HK-2 (cell line): Measurements from ENCODE around the gene GRAMD1B.
"Not testable (repeated sequence)": the region's sequence is repeated elsewhere in the genome, so short reads cannot be mapped to it uniquely, and the experiment has no call there.

Source experiments
- DNase-seq: peaks from one replicate; pipeline ENCODE4 v3.0.0-alpha.2; 2018; ENCODE audit not compliant: unreplicated experiment

The GRAMD1B gene

DNA sequence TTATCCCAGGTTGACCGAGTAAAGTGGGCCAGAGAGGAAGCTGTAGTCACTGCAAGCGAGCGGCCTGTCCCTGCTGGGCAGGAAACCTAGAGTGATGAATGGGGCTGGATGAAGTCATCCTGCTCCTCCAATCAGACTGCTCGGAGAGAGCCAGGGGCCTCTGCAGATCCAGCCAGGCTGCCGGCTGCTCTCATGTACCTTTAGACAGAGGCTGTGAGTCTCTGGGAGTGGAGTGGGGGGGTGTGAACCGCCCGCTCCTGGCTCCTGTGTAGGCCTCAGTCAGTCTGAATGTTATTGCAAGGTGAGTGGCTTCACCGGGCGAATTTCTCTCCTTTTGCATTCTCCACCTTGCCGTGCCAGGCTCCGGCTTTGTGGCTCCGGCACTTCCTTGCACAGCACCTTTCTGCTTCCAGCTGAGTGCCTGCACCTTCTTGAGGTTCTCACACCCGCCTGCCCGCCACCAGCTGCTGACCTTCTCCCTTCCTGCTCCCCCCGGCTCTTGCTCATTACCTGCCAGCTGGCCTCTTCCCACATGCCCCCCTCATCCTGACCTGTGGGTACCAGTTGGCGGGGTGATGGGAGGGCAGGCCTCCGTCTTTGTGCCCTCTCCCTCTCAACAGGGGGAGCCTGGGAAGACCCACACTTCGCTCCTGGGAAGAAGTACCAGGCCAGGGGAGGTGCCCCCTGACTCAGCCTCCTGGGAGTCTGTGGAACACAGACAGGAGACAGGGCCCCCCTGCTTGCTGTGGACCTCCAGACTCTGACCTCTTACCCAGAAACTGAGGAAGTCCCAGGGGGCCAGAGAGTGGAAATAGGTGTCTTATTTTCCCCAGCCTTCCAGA lies 79.9 kb downstream of the GRAMD1B start:
- no peak for DNase-seq

DNA sequence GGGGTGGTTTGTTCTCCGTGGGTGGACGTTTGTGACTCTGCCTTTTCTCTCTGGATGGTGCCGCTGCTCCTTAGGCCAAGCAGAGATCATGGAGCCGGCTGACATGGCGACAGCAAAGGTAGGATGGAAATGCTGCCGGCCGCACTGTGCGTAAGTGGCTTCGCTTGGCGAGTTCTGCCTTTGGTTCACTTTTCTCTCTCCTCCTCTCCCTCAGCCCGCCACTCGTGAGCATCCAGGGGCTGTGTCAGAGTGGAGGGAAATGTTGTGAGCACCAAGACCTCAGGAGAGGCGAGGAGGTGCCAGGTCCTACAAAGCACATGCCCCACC lies 80.5 kb downstream of the GRAMD1B start:
- no peak for DNase-seq

DNA sequence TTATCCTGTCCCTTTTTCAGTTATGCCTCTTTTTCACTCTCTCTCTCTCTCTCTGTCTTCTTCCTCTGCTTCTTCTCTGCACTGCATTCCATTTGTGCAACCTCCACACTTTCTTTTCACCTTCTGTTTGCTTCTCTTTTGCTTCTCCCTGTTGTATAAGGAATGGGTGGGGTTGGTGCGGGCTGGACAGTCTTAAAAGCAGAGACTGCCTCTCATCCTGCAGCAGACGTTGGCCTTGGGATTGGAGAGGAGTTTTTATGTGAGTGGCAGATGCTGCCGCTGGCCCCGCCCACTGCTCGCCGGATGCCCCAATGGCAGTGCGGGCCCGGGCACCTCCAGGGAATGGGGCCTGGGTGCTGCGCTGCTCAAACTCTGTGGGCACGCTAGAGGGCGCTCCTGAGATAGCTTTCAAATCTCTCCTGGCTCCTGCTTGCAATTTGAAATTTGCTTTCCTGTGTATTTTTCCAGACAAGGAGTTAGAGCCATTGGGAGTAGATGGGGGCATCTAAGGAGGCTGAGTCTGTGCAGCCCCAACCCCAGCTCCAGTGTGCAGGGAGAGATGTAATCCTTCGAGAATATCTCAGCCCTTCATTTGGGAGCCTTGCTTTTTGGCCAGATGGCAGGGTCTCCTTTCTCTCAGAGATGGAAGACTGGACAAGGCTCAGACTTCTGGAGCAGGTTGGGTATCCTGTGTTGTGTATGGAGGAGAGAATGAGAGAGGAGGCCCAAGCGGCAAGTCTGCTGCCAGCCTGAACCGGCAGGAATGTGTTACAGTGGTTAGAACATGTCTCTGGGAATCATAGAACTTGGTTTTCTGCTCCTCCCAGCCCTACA lies 81.2 kb downstream of the GRAMD1B start:
- peak; percentile 61 for DNase-seq

DNA sequence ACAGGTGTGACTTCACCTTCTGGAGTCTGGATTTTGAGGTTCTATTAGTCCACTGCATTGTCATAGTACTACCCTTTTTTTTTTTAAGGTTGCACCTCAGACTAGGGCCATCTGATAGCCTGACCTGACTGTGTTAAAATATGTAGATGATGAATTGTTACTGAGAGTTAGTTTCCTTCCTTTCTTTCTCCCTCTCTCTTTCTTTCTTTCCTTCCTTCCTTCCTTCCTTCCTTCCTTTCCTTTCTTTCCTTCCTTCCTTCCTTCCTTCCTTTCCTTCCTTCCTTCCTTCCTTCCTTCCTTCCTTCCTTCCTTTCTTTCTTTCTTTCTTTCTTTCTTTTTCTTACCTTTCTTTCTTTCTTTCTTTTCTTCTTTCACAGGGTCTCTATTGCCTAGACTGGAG lies 83.2 kb downstream of the GRAMD1B start:
- DNase-seq, result not testable (repeated sequence)

DNA sequence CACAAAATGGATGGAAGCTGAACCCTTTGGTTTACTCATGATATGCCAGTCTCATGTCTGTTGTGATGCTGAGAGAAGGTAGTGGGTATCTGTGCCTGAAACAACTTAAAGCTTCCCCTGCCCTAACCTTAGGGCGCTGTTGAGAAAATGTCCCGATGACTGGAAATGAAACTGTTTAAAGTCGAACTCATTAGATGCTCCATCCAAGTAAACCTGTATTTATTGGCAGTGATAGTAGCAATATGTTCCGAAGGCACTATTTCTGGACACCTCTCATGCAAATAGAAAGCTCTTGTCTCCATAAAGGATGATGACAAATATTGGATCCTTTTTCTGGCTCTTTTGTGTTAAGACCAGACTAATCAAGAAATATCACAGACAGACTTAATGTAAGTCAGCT lies 86.2 kb downstream of the GRAMD1B start:
- no peak for DNase-seq

DNA sequence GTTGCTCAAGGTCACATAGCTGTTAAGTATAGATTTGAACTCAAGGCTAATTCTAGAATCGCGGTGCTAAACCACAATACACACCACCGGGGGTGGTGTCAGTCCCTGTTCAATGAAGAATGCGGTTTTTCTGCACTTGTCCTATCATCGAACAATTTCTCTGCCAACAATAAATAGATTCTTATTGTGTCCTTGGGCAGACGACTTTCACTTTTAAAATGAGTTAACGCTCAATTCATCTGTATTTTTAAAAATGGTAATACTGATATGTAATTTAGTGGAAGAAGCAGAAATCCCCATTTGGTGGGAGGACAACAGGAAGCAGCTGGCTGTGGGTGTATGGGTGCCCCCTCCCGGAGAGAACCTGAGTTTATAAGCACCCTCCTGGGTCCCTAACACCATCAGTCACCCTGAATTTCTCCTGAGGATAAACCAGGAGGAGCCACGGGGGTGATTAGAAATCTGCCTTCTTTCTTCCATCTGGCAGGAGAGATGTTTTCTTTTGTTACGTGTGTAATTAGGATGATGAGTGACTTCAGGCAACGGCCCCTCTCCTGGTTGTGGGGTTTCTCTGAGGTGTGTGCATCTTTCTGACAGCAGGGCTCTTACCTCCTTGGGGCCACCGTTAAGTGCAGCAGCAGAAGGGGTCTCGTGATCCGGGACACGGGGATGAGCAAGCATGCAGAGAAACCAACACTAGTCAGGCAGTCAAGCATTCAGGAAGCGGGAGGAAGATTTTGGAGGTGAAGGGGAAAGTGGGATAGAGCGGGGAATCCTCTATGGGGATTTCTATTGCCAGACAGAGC lies 87.7 kb downstream of the GRAMD1B start:
- DNase-seq, result no peak

DNA sequence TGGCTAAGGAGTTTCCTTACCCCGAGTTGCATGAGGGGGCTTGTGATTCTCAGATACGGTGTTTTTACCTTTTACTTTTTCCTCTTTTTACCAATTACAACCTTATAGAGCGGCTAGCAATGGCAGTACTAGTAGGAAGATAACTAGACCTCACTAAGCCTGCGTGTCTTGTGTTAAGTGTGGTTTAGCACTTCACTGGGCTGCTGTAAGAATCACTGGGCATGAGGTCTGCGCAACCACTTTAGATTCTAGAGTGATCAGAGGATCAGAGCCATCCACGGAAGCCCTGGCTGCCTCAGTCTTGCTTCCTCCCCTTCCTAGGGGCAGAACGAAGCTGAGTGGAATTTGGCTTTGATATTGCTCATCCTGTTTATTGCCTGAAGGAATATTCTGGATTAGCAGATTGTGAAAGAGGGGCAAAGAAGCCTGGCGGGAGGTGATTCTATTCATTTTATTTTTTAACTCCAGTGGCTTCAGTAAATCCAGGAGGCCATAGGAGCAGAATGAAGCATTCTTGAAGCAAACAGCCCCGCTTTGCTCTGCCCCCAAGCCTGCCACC lies 88.5 kb downstream of the GRAMD1B start:
- DNase-seq, result no peak

DNA sequence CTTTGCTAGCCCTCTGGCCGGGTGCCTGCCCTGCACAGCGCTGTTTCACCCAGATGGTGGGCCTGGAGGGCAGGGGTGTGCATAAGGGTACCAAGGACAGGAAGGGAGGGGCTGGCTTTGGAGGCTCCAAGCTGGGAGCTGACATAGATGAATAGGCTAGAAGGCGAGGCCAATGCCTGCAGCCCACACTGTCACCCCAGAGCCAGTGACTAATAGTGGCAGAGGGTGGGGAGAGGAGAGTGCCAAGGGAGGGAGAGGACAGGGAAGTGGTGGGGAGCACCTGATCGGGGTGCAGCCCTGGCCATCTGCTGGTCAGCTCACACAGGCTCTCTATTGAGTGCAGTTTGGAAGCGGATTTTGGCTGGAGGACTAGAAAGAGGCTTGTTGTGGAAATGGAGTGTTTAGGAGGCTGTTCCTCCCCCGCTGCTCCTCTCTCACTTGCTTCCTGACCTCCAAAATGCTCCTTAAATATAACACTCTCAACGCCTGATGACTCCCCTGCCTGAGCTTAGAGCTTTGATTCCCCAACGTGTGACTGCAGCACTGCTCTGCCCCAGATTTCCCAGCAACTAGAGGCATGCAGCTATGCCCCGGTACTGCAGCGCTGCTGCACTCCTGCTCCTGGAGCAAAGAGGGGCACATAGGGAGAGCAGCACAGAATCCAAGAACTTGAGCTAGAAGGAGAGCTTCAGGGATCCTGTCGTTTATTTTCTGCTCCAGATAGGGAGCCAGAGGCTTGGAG lies 89.2 kb downstream of the GRAMD1B start:
- no peak for DNase-seq

DNA sequence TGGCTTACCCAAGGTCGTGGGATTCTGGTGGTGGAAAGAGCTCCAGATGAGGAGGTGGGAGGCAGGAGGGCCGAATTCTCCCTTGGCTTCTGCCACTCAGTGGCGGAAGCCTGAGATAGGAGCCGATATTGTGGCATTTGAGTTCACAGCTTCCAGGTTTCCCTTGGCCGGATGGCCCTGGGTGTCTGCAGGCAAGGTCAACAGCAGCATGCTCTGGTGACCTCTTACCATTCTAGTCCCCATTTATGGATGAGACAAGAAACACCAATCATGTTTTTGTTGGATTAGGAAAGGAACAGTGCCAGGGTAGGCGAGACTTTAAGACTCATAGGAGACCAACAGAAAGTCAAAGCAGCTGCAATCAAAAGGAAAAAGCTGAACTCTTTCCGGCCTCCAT lies 89.7 kb downstream of the GRAMD1B start:
- DNase-seq, result no peak

DNA sequence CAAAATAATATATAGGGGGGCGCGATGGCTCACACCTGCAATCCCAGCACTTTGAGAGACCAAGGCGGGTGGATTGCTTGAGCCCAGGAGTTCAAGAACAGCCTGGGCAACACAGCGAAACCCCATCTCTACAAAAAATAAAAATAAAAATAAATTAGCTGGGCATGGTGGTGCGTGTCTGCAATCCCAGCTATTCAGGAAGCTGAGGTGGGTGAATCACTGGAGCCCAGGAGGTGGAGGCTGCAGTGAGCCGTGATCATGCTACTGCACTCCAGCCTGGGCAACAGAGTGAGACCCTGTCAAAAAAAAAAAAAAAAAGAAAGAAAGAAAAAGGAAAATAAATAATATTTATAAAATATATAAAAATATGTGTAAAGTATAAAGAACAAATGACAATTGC lies 90.4 kb downstream of the GRAMD1B start:
- not testable (repeated sequence) for DNase-seq

DNA sequence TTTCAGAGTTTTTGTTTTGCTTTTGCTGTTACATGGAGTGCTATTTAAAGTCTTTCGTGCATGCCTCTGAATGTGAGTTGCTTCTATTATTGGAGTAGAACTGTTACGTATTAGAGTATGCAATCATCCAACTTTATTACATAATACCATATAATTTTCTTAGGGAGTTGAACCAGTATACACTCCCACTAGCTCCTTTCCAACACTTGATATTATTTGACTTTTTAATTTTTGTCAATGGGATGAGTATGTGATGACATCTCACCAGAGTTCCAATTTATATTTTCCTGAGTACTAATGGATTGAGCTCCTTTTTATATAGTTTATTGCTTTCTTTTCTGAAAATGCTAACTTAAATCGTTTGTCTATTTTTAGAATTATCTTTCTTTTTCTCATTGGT lies 90.9 kb downstream of the GRAMD1B start:
- DNase-seq, result no peak

DNA sequence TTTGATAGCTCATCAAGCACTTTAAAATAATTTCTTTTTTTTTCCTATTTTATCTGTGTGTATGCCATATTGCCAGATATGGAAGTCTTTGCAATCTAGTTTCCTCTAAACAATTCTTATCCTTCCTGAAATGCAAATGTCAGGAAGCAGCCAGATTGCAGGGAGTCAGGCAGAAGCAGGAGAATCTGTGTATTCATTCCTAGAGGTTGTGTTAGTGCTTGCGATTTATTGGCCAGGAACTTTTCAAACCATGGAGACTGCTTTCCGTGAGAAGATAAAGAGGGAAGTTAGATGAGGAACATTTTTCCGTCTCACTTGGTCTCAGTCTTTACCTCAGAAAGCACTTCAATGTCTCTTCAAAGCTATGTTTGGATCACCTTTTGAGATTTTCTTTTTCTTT lies 91.9 kb downstream of the GRAMD1B start:
- no peak for DNase-seq

DNA sequence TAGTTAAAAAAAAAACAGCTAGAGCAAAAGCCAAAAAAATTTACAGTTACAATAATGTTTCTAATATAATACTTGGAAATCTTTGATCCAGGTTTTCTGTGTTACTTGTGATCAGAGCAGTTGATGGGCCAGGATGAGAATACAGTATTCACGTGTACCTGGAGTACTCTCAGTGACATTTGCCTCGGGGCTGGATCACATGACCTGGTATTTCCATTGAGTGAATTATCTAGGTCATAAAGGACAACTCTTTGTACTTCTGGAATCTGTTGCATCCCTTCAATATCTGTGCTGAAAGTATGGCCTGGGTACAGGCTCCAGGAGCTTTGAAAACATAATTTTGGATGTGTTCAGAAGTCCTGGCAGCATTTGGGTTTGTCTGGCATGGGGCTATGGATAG lies 93.5 kb downstream of the GRAMD1B start:
- no peak for DNase-seq

DNA sequence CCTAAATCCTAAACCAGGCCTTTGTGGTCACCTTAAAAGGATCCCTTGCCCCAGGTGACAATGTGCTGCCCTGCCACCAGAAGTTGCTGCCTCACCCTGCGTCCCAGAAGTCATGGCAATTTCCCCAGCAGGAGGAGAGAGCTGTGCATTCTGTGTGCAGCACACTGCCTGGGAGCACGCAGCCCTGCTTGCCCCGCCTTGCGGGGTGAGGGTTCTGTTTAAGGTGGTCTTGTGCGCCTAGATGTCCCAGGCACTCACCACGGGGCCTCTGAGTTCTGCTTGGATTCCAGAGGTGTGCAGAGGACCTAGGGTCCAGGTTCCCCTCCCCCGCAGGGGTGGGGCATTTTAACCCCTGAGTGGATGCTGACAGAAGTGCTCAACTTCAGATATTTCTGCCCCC lies 95.0 kb downstream of the GRAMD1B start:
- no peak for DNase-seq

DNA sequence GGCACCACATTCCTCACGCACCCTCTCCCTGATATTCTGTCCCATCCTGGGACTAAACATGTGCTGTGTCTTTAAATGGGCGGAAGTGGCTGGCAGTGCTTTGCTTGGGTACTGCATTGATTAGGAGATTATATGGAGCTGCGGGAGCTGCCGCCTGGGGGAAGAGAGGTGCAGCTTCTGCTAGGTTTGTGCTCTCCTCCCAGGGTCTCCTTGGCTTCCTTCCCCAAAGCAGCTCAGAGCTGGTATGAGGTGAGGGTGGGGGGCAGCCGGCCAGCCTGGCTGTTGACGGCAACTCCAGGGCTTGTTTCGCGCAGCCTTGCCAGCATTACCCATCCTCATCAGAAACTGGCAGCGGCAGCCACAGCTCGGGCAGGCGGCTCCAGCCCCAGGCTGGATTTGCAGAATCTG lies 95.4 kb downstream of the GRAMD1B start:
- DNase-seq, result no peak

DNA sequence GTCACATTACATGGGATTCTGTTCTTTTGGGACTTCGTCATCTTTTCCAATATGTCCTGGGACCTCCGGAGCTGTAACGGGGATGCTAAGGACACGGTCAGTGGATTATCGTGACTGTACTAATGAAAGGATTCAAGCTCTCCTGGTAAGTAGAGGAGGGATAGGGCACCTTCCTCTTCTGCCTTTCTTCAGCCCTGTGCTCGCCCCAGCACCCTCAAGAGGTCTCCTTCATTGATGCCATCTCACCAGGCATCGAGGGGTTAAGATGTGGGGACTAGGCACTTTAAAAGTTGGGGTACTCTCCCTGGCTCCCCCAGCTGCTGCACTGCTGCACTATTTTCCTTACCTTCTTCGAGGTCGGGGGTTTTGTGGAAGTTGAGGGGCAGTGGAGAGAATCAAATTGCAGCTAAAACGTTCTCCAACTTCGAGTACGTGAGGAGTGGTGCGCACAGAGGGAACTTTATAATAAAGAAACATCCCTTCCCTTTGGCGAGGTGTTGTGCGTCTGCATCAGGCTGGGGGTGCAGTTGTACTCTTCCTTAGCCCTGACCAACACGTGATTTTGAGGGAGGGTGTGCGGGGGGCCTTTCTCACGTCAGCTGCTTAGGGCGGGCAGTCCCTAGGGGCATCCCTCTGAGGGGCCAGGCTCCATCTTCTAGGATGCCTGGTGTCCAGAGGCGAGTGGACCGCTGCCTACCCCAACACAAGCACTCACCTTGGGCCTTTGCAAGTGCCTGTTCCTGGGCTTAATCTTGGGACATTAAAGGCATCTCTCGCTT lies 96.1 kb downstream of the GRAMD1B start:
- no peak for DNase-seq

DNA sequence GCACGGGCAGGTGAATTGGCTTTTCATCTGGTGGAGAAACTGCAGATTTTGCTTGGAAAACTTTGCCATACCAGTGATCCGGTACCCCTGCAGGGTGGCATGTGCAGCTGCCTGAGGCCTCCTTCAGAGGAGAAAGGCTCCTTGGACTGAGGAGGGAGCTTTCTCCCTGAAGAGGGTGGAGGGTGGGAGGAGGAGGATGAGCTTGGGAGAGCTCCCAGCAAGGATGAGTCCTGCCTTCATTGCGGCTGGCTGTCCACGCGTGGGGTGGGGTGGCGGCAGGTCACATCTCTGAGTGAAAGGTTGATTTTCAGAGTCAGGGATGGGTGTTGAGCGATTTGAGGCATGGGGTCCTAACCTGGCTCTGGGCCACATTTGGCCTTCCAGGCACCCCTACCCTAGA lies 96.8 kb downstream of the GRAMD1B start:
- no peak for DNase-seq

DNA sequence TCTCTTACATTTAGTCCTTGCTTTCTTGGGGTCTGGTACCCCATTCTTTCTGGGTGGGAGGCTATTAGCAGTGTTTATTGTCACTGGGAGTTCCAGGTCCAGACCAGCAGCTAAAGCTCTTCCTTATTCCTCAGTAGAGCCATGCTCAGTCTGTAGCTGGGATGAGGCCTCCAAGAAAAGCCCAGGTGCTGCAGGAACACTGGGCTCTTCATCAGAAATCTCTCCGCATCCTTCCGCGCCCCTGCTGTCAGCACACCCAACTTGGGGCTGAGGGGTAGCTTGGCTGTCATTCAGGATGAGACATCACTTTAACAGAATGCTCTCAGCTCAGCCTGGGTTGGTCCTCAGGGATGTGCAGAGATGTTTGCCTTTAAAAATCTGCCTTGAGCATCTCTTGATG lies 97.5 kb downstream of the GRAMD1B start:
- no peak for DNase-seq

DNA sequence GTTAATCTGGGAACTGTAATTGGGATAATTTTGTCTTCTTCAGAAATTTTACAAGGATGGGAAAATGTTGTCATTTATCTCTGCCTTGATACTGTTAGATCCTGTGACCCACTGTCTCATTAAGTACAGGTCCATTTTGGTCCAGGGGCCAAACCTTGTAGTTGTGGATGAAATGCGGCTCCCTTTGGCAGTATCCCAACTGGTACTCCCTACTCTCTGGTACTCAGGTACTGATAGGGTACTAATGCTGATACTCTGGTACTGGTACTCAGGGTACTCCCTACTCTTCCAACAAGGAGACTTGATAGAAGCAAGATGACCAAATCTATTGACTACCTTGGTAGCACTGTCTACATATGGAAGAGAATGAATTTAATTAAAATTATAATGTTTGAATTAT lies 97.9 kb downstream of the GRAMD1B start:
- DNase-seq, result no peak

DNA sequence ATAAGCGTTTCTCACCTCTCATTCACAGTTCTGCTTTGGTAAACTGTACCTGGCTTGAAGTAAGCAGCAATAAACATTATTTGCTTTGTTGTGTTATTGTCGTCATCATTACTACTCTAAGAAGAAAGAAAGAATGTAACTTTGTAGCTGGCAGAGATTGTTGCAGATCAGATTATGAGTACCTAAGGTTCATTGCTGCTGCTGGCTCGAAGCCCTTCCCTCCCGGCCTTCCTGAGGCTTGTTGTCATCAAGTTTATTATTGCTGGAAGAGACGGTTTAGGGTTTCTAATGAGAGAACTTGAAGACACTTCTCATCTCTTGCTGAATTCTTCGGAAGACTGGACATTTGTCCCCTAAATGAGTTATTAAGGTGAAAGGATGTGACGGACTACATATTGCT lies 101.3 kb downstream of the GRAMD1B start:
- DNase-seq, result no peak

DNA sequence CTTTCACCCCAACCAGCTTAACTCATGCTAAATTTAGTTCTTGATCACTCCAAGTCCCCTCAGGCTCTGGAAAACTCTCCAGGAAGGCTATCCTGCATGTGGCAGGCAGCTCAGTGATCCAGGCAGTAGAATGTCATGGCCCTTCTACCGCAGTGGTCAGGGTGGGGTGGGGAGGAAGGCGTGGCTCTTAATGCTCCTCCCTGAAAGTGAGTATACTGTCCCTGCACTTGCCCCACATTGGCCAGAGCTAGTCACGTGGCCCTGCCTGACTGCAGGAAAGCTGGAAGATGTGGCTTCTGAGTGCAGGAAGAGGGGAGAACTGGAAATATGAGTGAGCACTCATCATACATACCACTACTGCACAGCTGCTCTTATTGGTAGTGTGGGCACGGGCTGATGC lies 102.1 kb downstream of the GRAMD1B start:
- no peak for DNase-seq
